Mesothelial cell of epicardium (in vitro differentiated cells): Measurements from ENCODE around the gene ZFPM1. TPM values are rescaled to one million over a fixed set of nuclear protein-coding genes. Genes with fewer than 3 reads are reported as not detected.

ENCODE experiments used
- DNase-seq, 2 experiments: peaks; one replicate each; pipeline ENCODE4 v3.0.0; 2021; ENCODE audit warnings: low spot score in 2 of 2; ENCODE audit not compliant: unreplicated experiment in 2 of 2
- H3K27ac Mint-ChIP-seq: 2 replicates; pipeline ENCODE4 v1.8.0; 2021; ENCODE audit warnings: mixed read lengths
- H3K27me3 Mint-ChIP-seq: 2 replicates; pipeline ENCODE4 v1.8.0; 2021; ENCODE audit warnings: low read depth, mixed read lengths
- H3K36me3 Mint-ChIP-seq: 2 replicates; pipeline ENCODE4 v1.8.0; 2021; ENCODE audit warnings: mixed read lengths
- H3K4me1 Mint-ChIP-seq: 2 replicates; pipeline ENCODE4 v1.8.0; 2021; ENCODE audit warnings: mixed read lengths
- H3K4me3 Mint-ChIP-seq: 2 replicates; pipeline ENCODE4 v1.8.0; 2021; ENCODE audit warnings: mild to moderate bottlenecking, moderate library complexity, mixed read lengths
- H3K9me3 Mint-ChIP-seq: 2 replicates; pipeline ENCODE4 v1.8.0; 2021; ENCODE audit warnings: mixed read lengths
- CTCF ChIP-seq: fragments of 200-600 bp; sonication (generic); IDR thresholded peaks from one replicate; pipeline ENCODE4 v1.5.0; 2021; ENCODE audit warnings: antibody characterized with exemption; ENCODE audit not compliant: unreplicated experiment
- total RNA-seq: library from RNA; stranded (reverse); gene quantifications from 3 replicates; pipeline ENCODE4 v1.2.1, GENCODE V29; 2021

ZFPM1 gene
- total RNA-seq, 1 donor from 2014 or later: 56.2 TPM

- Mint-ChIP-seq H3K9me3 (no peaks in the 10 kb centered on the region), H3K27ac (no peak overlapping the region), H3K4me1 (peaks cover 19% of the 10 kb centered on the region), H3K27me3 (no peaks in the 10 kb centered on the region), H3K4me3 (peak overlapping the region; percentile 38), H3K36me3 (peaks cover 10% of the 10 kb centered on the region)
- no peak for DNase-seq
- TF ChIP-seq CTCF: no peak
Observed at GRCh38 chr16:88531931-88532433, 78.9 kb downstream of the ZFPM1 start.

DNA sequence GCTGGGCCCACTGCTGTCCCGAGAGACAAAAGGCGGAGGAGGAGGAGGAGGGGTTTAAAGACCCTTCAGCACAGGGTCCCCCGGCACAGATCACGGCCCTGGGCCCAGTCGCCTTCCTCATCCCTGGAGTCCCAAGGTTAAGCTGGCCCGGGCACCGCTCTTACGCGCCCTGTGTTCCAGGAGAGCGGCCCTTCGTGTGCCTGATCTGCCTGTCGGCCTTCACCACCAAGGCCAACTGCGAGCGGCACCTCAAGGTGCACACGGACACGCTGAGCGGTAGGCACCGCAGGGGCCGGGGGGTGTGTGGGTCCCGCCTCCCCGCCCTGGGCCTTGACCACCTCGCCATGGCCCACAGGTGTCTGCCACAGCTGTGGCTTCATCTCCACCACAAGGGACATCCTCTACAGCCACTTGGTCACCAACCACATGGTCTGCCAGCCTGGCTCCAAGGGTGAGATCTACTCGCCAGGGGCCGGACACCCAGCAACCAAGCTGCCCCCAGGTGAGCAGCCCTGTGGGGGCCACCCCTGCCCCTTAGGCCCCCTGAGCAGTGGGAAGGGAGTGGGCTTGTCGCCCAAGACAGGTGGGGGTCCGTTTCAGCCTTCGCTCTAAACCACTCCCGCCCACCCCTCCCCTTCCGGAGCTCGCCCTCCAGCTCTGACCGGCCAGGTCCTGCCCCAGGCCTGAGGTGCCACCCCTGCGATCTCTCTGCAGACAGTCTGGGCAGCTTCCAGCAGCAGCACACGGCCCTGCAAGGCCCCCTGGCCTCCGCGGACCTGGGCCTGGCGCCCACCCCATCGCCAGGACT lies 79.6 kb downstream of the ZFPM1 start:
- no peak for TF ChIP-seq CTCF
- DNase-seq: no peak
- Mint-ChIP-seq H3K27ac (no peak overlapping the region), H3K36me3 (peaks cover 10% of the 10 kb centered on the region), H3K9me3 (no peaks in the 10 kb centered on the region), H3K4me1 (peaks cover 19% of the 10 kb centered on the region), H3K4me3 (peak overlapping the region; percentile 38), H3K27me3 (no peaks in the 10 kb centered on the region)

- peaks cover 21% of the 10 kb centered on the region for H3K4me1 Mint-ChIP-seq
- peaks cover 10% of the 10 kb centered on the region for H3K36me3 Mint-ChIP-seq
- peaks cover 3% of the 10 kb centered on the region for H3K27me3 Mint-ChIP-seq
- no peak for TF ChIP-seq CTCF
- DNase-seq: peak in 1 of 2 experiments; percentile 61
- H3K9me3 Mint-ChIP-seq: no peaks in the 10 kb centered on the region
- no peak overlapping the region for H3K27ac Mint-ChIP-seq
- H3K4me3 Mint-ChIP-seq: no peak overlapping the region
Observed at GRCh38 chr16:88533381-88533917, 80.4 kb downstream of the ZFPM1 start.

DNA sequence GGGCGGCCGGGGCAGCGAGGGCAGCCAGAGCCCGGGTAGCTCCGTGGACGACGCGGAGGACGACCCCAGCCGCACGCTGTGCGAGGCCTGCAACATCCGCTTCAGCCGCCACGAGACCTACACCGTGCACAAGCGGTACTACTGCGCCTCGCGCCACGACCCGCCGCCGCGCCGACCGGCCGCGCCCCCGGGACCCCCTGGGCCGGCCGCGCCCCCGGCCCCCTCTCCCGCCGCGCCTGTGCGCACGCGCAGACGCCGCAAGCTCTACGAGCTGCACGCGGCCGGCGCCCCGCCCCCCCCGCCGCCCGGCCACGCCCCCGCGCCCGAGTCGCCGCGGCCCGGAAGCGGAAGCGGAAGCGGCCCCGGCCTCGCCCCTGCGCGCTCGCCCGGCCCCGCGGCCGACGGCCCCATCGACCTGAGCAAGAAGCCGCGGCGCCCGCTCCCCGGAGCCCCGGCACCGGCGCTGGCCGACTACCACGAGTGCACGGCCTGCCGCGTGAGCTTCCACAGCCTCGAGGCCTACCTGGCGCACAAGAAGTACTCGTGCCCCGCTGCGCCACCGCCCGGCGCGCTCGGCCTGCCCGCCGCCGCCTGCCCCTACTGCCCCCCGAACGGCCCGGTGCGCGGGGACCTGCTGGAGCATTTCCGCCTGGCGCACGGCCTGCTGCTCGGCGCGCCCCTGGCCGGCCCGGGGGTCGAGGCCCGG lies 81.0 kb downstream of the ZFPM1 start:
- Mint-ChIP-seq H3K27me3 (peaks cover 8% of the 10 kb centered on the region), H3K36me3 (peaks cover 7% of the 10 kb centered on the region), H3K4me1 (peaks cover 20% of the 10 kb centered on the region), H3K4me3 (no peak overlapping the region), H3K27ac (no peak overlapping the region), H3K9me3 (no peaks in the 10 kb centered on the region)
- TF ChIP-seq CTCF: no peak
- DNase-seq: peak; percentile 72 to 81

DNA sequence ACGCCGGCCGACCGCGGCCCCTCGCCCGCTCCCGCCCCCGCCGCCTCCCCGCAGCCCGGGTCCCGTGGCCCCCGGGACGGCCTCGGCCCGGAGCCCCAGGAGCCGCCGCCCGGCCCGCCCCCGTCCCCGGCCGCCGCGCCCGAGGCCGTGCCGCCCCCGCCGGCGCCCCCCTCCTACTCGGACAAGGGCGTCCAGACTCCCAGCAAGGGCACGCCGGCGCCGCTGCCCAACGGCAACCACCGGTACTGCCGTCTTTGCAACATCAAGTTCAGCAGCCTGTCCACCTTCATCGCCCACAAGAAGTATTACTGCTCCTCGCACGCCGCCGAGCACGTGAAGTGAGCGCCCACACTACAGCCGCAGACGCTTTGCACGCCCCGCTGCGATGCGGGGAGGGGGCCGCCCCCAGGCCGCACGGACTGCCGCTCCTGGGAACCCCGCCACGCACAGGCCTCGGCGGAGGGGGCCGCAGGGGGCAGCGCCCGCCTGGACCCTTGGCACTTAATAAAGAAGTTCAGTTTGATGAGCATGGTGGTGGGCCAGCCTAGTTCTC lies 81.6 kb downstream of the ZFPM1 start:
- Mint-ChIP-seq H3K27ac (peak overlapping the region; percentile 80), H3K4me3 (peak overlapping the region; percentile 63), H3K36me3 (peaks cover under 1% of the 10 kb centered on the region), H3K4me1 (peaks cover 16% of the 10 kb centered on the region), H3K27me3 (peaks cover 13% of the 10 kb centered on the region), H3K9me3 (no peaks in the 10 kb centered on the region)
- no peak for DNase-seq
- no peak for TF ChIP-seq CTCF
